T-helper 1 cell treated with Interleukin-12 subunit alpha and Interleukin-12 subunit beta and Interleukin-4 antibody, amounts not matched to agents 30 ng/mL and 1 ng/mL, for 36 hours (primary cell): ENCODE measurements around the gene KLF7. TPM values are rescaled to one million over a fixed set of nuclear protein-coding genes. Genes with fewer than 3 reads are reported as not detected.

Source experiments
- intact Hi-C: fragments of 100-400 bp; cut with micrococcal nuclease; formaldehyde crosslinking; loops from one replicate; pipeline ENCODE4 v1.15.1; 2024
- total RNA-seq: library from RNA; stranded (reverse); gene quantifications from 2 replicates; pipeline ENCODE4 v1.2.3, GENCODE V29; 2022

KLF7 gene
- total RNA-seq, 1 donor from 2014 or later: 25.1 TPM

DNA sequence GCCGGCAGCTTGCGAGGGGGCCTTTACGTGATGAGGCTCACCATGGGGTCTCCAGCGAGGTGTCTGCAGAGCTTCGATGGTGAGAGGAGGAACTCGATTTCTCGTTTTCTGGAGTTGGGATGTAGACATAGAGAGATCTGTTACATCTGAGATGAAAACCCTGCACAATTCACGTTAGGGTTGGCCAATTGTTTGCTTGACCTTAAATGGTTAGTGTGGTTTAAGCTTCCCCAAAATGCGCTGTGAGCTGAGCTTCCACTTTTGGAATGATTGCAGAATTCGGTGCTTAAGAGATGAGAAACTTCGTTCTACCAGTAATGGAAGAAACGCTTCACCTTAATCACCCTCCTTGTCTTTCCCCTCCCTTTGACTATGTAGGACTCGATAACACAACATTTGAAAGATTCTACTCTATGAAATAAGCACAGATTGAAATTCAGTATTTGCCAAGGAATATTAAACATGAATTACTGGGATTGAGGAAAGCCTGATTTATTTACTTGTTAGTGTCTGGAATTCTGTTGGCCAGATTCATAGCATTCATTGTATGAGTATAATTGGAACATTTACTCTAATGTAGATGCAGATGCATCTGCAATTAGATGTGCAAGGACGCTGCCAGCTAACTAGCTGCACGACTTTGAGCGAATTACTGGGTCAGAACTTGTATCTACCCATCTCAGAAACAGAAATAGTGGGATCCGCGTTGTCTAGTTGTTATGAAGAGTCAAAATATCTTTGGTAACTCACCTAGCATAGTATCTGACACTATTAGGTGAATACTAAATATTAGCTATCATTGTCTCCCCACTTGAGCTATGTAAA is 1.6 kb upstream of the KLF7 start:
- intact Hi-C loops: loop anchor here (1.0 to 5.0 kb wide), 10 partner anchors 35 to 1100 kb away; partner anchors contain the start of gene PIKFYVE

DNA sequence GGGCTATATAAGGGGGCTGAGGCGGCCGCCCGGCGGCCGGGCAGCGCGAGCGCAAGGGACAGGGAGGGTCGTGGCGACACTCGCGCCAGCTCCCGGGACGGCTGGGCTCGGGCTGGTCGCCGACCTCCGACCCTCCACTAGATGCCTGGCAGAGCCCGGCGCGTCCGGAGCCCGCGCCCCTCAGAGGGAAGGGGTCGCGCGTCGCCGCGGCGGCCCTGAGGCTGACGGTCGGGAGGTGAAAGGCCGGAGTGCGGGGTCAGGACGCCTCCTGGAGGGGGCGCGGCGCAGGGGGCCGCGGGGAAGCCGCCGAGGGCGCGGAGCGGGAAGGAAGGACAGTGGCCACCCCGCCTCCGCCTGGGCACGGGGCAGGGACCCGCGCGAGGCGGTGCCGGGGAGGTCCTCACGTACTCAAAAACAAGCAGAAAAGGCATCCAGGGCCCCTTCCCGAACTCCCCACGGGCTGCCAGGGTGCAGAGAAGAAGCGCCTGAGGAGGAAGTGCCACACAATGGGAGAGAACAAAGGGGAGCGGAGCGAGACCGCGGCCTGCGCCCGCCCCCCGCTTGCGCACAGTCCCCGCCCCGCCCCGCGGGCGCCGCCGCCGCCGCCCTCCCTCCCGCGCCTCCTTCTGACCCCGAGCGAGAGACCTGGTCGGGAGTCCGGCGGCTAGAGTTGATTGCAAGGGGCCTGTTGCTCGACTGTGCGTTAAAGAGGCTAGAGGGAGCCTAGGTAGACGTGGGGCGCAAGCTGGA is 776 bp upstream of the KLF7 start:
- intact Hi-C loops: loop anchor here (1.0 to 5.0 kb wide), 19 partner anchors 23 to 1101 kb away; partner anchors contain the start of genes CCNYL1, EEF1B2, FASTKD2 and MDH1B

DNA sequence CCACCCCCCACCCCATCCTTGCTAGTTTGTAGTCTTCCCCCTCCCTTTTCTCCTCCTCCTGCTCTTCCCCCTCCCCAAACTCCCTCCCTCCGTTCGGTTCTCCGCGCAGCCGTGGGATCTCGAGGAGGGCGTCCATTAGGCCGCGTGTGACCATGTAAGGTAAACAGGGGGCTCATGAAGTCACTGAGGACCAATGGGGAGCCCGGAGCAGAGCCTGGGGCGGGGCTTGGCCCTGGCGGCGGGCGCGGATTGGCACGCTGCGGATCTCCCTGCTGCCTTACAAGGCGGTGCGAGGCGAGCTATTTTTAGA is 246 bp upstream of the KLF7 start:
- intact Hi-C loops: loop anchor here (1.0 to 5.0 kb wide), 15 partner anchors 23 to 1101 kb away; partner anchors contain the start of genes CCNYL1, EEF1B2, FASTKD2 and MDH1B

DNA sequence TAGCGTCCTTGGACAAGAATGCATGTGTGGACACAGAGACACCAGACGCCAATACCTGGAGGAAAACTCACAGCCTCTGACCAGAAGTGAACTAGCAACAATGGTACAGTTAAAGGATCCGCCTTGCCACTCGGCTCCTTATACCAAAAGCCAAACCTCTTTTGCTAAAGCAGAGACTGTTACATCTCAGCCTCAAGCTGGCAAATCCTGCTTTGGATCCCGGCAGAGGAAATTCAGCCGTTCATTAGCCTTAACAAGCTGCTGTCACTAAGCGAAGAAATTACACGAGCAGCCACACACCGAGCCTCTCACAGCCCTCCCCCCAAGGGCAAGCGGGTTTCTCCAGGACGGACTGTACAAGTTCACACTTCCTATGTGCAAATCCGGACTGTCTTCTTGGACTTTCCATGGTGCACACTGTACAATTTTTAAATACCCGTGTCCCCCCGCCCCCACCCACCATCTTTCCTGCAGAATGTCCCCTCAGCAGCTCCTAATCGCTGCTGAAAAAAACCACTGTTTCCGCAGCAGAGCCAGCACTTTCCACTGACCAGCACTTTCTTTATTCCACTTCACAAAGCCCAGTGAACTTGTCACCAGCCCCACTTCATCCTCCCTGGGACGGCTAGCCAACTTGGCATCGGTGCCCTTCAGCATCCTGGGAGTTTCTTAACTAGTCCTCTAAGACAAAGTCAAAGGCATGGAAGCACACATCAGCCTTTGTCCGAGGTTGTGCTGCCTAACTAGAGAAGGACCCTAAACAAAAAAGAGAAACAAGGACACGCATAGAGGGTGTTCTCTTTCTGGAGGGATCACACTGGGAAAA is 1.5 kb downstream of the KLF7 start:
- intact Hi-C loops: no loop called here

DNA sequence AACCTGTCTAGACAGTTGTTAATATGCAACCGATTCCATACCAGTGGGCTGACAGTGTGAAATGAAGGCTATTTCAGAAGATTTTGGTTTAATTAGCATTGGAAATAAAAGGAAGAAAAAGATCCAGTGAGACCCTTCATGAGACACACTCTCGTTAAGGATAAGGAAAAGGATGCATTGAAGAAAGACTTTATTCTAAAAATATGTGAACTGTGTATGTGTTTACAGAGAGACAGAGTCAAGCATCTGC is 2.1 kb downstream of the KLF7 start:
- intact Hi-C loops: no loop called here

DNA sequence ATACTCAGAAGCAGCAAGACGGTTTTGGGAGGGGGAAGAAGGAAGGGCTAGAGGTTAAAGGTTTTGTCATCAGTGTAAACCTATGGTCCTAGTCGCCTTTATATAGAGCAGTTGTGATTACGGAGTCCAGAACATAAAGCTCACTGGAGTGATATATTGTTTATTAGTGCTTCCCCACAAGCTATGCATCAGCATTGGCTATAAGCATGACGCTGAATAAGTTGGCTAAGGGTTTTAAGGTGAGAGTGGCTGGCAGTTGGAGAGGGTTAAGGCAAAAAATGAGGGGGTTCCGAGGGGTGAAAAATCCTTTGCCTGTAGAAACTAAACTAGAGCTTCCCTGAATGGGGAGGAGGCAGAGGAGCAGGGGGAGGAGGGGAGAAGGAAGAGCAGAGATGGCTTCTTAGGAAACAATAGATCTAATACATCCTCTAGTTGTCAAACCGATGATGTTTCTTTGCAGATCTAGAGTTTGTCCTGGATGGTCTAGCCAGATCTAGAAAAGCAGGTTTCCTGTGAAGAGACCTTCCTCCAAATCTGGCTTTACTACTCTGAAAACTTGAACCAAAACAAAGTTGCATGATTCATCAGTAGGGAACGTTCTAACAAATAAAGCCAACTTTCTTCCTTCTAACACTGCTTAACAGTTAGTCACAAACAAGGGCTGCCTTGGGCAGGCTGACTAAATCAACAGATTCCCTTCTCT is 2.5 kb downstream of the KLF7 start:
- intact Hi-C loops: no loop called here

DNA sequence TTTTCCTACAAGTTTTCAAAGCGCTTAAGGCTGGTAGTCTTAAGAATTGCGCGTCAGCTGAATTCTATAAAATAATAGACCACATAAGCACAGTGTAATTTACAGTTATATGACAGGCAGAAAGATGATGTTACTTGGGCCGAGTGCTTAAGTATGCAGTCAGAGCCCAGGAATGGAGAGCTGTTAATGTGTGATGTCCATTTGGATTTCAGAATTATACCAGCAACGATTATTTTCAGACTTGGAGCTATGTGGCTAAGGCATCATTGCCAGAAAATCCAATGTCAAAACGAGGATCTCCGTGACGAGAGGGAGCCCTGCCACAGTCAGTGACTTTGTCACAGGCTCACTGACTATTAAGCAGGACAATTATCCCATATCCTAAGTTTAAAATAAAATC is 3.4 kb downstream of the KLF7 start:
- intact Hi-C loops: no loop called here

DNA sequence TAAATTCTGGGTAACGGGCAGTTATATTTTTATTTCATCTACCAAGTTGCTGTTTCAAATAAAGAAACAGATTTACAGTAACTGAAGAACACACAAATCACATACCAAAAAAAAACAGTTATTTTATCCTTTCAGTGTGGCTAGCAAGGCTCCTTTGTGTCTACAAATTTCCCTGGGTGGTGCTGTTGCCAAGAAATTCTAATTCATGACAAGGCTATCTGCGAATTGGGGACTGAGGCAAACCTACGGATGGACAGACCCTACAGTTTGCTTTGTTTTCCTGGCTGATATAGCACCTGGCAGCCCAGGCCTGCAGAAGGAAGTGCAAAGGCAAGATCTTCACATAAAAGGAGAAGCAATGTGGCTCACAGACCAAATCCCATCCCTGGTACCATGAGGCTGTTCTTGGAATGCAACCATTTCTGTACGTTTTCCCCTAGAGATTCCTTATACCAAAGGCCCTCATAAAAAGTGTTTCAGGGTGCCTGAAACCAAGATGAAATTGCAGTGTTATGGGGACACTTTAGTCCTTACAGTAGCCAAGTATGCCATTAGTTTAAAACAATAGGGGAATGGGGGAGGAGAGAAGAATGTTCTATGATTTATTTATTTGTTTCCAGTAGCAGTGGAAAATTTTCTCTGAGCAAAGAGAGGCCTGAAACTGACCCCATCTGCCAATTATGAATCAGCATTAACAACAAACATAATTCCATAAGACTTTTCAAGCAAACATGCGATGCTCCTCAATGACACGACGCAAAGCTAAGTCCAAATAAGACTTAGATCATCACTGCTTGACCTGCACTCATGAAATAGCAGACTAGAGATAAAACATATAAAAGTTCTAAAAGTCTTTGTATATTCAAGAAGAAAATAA is 4.3 kb downstream of the KLF7 start:
- intact Hi-C loops: no loop called here

DNA sequence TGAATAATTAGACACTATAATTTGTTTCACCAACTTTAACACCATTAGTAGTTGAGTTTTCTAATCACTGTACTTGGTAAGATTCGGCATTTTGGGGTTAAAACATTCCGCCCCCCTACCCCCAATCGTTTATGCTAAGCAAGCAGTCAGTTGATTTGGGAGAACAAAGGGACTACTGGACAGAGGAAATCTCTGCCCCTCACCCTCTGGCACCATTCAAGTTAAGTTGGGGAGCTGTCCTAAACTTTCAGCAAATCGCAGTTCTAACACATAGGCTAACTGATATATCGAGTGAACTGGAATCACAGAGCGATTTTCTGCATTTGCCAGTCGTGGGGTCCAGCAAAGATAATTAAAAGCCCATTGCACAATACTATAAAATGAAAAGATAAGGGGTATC is 5.6 kb downstream of the KLF7 start:
- intact Hi-C loops: no loop called here

DNA sequence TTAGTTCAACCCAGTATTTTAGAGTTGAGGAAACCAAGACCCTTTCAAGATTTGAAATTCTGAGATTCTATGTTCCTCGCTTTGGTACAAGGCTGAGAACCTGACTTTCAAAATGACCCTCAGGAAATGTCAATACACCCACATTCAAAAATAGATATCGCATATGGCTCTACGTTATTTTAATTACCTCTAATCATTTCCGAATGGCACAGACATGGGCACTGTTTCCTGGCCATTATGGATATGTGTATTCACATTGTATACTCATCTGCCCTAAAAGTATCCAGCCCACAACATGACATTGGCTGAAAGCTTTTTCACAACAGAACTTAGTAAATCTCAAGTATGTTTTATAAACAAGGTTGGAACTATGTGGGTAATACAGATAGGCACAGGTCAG is 6.7 kb downstream of the KLF7 start:
- intact Hi-C loops: no loop called here

DNA sequence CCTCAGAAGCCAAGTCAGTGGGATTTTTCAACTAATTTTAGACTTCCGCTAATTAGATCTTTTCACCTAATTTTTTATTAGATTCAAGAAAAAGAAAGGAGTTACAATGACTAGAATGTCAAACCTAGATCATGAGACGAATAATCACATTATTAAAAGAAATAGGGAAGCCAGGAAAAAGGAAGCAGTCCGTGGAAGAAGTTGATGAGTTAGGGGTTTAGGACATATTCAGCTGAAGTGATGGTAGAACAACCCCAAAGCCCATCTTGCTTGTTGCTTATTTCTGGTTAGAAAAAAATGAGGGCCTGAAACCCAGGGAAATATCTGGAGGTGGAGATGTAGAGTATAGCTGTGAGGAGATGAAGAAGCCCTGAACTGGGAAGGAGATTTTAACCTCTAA is 8.0 kb downstream of the KLF7 start:
- intact Hi-C loops: no loop called here

DNA sequence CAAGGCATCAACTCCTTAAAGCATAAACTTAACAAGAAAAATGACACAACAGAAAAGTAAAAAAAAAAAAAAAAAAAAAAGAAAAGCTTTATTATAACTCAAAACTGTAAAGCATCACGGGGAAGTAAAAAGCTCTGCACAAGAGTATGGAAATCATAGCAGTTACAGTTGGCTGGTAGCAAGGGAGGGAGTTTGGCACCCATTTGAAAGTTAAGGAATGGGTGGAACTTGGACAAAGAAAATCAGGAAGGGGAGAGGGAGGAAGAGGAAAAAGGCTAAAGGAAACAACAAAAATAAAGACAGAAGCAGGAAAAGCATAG is 8.6 kb downstream of the KLF7 start:
- intact Hi-C loops: no loop called here

DNA sequence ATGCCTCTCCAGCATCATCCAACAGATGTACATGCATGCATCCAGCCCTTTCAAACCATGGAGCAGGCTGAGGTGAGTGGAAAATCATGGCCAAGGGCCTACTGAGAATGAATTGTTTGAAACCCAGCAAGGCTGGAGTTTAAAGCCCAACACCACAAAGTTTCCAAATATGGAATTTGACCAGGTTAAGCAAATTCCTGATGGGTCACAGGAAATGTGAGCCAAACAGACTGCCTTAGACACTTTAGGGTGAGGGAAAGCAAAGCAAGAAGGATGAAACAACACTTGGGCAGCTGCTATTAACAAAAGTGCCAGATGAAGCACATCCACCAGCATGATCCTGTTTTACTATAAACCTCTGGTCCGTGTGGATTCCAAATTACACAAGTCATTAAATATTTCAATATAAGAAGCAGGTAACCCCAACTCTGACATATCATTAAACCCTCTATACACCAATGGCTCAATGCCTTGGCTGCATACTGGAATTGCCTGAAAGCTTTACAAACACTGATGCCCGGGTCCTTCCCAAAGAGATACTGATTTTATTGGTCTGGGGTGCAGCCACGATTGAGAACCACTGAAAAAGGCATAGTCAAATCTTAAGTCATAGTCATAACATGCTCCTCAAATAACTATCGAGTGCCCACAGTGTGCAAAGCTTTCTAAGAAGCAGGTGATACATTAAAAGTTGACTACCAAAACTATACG is 9.1 kb downstream of the KLF7 start:
- intact Hi-C loops: loop anchor here (1.0 kb wide), 2 partner anchors 9 to 13 kb away; partner anchors contain the start of gene KLF7

DNA sequence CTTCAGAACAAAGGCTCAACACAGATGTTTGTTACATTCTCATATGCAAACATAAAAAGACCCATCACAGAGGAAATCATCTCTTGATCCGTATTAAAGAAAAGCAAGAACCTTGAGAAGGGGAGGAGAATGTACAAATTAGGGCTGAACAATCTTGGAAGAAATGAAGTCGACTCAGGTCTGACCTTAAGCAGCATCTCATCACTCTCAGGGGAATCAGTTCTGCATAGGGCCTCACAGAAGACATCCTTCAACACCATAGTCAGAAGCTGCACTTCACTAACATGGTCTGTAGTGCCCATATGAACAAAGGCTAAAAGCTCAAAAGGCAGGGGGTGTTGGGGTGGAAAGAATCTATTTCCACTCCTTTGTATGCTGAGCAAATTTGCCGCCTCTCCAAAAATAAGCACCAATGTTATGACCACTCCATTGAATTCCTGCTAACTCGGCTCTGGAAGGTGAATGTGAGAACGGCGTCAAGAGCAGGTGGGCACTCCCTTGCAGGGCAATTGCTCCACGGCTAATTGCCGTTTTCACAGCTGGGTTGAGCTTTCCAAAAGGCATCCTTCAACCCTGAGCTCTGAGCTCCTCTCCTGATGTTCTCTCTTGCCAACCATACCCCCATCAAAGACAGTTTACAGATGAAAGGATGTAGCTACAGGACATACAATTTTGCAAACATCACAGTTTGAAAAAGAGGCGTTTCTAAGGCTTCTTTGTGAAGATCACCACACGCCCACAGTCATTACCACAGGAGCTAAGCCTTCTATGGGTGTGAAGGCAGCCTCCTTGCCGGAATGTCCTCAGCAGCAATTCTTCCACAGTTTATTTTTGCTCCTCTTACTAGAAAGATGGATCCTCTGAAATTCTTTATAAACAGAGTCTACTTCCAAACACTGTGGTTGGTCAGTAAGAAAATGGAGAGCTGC is 10.0 kb downstream of the KLF7 start:
- intact Hi-C loops: loop anchor here (1.0 kb wide), 2 partner anchors 10 to 12 kb away; partner anchors contain the start of gene KLF7

DNA sequence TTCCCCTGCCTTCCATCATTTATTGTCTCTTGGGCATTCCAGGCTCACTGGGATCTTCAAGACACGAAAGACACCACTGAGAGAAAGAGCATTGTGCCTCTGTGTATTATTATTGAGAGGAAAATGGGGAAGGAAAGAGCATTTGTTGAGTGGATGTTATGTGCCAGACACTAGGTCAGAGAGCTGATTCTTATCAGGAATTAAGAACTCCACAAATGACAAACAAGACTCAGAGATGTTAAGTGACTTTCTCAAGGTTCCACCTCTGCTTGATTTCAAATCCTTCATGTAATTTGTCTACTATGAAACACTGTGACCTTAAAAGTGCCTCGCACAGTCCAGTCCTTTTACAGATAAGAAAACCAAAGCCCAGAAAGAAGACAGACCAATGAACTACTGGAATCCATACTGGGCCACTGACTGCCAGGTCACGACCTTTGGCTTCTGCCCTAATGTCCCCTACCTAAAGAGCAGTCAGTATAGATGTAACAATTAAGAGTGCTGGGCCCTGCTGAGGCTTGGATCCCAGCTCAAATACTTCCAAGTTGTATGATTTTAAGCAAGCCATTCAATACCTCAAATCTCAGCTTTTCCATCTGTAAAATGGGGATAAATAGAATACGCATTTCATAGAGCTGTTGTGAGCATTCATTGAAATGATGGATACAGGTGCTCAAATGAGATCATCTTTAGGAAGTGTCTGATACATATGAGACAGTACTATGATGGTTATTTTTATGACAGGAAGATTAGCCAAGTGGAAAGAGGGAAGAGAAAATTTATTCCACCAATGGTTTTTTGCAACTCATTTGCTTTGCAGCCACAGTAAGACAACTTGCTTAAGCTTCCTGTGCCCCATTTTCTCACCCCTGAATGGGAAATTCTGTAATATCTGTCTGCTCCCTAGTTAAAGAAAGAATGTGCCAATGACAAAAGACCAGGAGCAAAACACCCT is 10.9 kb downstream of the KLF7 start:
- intact Hi-C loops: no loop called here

DNA sequence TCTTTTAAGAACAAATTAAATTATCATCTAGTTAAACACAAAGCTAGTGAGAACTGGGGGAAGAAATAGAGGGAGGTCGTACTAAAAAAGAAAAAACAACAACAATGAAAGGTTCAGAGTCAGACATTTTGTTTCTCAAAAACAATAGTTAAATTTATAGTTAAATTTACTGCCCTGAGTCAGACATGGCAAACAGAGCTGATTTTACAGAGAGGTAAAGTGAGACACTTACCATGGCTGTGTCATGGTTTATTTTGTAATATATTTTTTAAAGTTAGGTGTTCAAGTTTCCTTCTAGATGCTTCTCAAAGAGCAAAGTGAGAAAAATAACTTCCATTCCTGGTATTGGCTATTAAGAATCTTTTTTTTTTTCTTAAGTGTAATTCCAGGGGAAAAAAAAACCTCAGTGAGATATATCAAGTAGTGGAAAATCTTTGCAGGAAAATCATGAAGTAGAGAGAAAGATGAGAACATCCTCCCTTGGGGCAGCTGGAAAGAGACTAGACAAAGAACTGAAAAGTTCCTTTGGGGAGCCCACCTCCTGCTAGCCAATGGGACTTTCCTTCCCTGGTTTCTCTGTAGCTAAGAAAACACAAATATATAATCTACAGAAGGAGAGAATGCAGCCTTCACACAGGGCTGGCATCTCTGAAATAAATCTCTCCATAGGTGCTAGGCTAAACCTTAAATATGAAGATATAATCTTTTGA is 12.3 kb downstream of the KLF7 start:
- intact Hi-C loops: no loop called here

DNA sequence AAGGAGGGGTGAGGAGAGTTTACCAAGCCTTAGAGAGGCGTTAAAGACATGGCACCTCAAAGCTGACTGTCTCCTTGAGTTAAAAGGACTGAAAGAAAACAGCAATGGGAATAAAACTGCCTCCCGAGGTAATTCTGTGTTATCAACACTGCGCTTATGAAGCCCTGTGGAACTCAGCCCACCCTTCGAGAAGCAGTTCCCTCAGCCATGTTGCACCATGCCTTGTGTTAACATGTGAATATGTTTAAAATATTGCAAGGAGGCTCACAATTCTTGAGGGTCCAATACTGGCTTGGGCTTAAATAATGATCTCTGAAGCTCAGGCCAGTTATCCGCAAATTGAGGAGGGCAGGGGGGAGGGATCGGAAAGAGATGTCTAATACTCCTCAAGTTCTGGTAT is 14.7 kb downstream of the KLF7 start:
- intact Hi-C loops: no loop called here
